NCI-H1436 treated with DMSO at 0.1 percent for 48 hours (cell line): ENCODE measurements around the gene TANC2.

Experiments
- DNase-seq: peaks from one replicate; lab custom pipeline; 2025; lab: John Stamatoyannopoulos, UW

Gene TANC2

GRCh38 chr17:63001689-63002394 lies 35.8 kb downstream of the TANC2 start:
- no peak for DNase-seq

- no peak for DNase-seq
Measured at GRCh38 chr17:63002625-63003024, 36.6 kb downstream of the TANC2 start.

- no peak for DNase-seq
Measured at GRCh38 chr17:63015824-63016223, 49.8 kb downstream of the TANC2 start.
